ENCODE data around the gene PGS1.

The PGS1 gene

DNA sequence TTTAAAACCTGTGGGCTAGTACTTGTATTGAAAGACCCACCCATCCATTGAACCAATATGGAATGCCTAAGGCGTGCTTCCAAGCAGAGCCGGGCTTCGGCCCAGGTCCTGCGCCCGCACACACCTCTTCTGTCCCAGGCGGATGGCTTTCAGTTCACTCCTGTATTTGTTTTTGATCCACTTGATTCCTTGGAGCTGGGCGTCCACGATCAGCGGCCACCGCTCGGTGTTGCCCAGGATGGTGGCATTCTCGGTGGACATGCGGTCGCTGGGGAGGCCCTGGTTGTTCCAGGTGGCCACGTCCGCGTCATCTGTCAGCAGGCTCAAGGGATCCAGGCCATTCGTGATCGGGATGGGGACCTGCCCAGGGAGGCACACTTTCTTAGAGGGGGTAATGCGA, 75.9 kb downstream of the PGS1 start:
- no peaks in the 10 kb centered on the region for H3K36me3 ChIP-seq (replicated peaks)
- TF ChIP-seq, protein P1, sequence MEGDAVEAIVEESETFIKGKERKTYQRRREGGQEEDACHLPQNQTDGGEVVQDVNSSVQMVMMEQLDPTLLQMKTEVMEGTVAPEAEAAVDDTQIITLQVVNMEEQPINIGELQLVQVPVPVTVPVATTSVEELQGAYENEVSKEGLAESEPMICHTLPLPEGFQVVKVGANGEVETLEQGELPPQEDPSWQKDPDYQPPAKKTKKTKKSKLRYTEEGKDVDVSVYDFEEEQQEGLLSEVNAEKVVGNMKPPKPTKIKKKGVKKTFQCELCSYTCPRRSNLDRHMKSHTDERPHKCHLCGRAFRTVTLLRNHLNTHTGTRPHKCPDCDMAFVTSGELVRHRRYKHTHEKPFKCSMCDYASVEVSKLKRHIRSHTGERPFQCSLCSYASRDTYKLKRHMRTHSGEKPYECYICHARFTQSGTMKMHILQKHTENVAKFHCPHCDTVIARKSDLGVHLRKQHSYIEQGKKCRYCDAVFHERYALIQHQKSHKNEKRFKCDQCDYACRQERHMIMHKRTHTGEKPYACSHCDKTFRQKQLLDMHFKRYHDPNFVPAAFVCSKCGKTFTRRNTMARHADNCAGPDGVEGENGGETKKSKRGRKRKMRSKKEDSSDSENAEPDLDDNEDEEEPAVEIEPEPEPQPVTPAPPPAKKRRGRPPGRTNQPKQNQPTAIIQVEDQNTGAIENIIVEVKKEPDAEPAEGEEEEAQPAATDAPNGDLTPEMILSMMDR (IDR thresholded peaks at IDR 0.05; ENCODE audit: low read depth, low read length, missing control alignments) = no peak
- H3K27ac ChIP-seq = no peak overlapping the region
- no peak overlapping the region for H3K4me3 ChIP-seq (ENCODE audit: low read depth, low read length)
- in situ Hi-C loops (cut with HindIII; ENCODE audit: low pct_ligation_motif_present, low sequenced_read_pairs) = no loop called here
- no peak for DNase-seq
- H3K27me3 ChIP-seq (replicated peaks) = no peaks in the 10 kb centered on the region

DNA sequence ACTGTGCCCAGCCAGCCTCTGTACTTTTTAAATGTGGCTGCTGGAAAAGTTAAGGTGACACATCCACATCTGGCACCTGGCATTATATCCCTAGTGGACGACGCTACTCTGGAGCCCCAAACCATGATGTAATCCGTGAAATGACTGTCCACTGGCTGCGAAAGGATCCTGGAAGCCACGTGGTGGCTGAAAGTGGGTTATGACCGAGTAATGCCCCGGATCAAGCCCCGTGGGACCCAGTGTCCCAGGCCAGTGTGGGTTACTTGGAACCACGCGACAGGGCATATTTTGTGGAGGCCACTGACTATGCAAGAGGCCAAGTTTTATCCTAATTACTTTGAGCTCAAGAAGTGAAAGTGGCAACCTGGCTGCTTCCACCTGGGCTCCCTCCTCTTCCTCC, 79.6 kb downstream of the PGS1 start:
- DNase-seq = no peak
- no peak overlapping the region for H3K4me3 ChIP-seq (ENCODE audit: low read depth, low read length)
- H3K27ac ChIP-seq = no peak overlapping the region
- in situ Hi-C loops (cut with HindIII; ENCODE audit: low pct_ligation_motif_present, low sequenced_read_pairs) = no loop called here
- H3K36me3 ChIP-seq (replicated peaks) = no peaks in the 10 kb centered on the region
- TF ChIP-seq, protein P1 (IDR thresholded peaks at IDR 0.05; ENCODE audit: low read depth, low read length, missing control alignments) = no peak
- H3K27me3 ChIP-seq (replicated peaks) = no peaks in the 10 kb centered on the region

DNA sequence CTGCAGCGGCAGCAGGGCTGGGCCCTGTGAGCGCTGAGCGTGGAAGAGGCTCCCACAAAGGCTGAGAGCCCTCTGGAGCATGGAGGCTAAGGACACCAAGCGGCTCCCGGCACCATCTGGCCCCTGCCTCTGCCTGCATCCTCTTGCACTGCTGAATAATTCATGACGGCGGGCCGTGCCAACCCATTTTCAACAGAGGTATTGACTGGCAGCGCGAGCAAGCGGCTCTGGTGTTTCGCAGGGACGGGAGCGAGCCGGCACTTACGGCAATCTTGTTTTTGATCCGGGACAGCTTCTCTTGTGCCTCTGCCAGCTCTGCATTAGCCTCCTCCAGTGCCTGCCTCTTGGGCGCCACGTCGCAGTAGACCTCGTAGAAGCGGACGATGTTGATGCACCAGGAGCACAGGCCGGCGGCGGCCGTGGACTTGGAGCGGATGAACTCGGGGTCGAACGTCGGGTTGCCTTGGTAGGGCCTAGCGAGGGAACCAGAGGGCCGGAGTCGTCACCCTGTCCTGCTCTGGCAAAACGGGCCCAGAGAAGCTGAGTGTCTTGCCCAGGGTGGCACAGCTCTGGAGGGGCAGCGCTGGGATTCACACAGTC, 80.4 kb downstream of the PGS1 start:
- H3K27me3 ChIP-seq (replicated peaks) = no peaks in the 10 kb centered on the region
- H3K4me3 ChIP-seq (ENCODE audit: low read depth, low read length) = no peak overlapping the region
- H3K36me3 ChIP-seq (replicated peaks) = no peaks in the 10 kb centered on the region
- no peak overlapping the region for H3K27ac ChIP-seq
- in situ Hi-C loops (cut with HindIII; ENCODE audit: low pct_ligation_motif_present, low sequenced_read_pairs) = no loop called here
- TF ChIP-seq, protein P1 (IDR thresholded peaks at IDR 0.05; ENCODE audit: low read depth, low read length, missing control alignments) = no peak
- no peak for DNase-seq

DNA sequence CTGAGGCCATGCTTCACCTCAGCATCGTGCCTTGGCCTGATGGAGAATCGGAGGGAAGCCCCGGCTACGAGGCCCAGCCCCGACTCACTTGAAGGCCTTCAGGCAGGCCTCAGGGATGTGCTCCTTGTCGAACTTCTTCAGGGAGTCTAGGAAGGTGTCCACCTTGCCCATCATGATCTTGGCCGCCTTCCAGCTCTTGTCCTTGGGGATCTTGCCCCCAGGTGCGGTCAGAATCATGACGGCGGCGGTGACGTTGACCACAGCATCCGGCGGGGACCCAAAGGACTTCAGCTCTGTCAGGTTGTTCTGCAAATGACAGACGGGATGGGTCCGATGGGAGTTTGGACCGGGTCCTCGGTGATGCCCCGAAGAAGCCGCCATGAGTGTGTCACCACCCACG, 81.2 kb downstream of the PGS1 start:
- Histone ChIP-seq H3K36me3 (replicated peaks) (no peaks in the 10 kb centered on the region), H3K27me3 (replicated peaks) (no peaks in the 10 kb centered on the region), H3K27ac (no peak overlapping the region), H3K4me3 (ENCODE audit: low read depth, low read length) (no peak overlapping the region)
- TF ChIP-seq, protein P1 (IDR thresholded peaks at IDR 0.05; ENCODE audit: low read depth, low read length, missing control alignments) = no peak
- no peak for DNase-seq
- in situ Hi-C loops (cut with HindIII; ENCODE audit: low pct_ligation_motif_present, low sequenced_read_pairs) = no loop called here

DNA sequence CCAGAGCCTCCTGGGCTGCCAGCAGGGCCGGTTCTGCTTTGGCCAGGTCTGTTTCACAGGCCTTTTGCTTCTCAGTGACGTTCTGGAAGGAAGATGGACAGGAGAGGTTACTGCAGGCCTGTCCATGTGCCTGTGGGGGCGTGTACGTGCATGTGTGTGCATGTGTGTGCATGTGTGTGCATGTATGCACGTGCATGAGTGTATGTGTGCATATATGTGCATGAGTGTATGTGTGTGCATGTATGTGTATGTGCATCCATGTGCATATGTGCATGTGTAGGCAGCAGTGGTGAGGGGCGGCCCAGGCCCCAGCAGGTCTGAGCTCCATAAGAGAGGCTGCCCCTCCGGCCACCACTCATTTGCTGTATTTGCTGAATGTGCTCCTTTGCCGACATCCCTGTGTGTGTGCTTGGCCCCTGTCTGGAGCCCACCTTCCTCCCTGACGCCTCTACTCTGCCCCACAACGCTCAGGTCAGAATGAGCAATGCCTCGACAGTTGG, 81.8 kb downstream of the PGS1 start:
- TF ChIP-seq, protein P1 (IDR thresholded peaks at IDR 0.05; ENCODE audit: low read depth, low read length, missing control alignments) = no peak
- H3K4me3 ChIP-seq (ENCODE audit: low read depth, low read length) = no peak overlapping the region
- no peak for DNase-seq
- in situ Hi-C loops (cut with HindIII; ENCODE audit: low pct_ligation_motif_present, low sequenced_read_pairs) = no loop called here
- H3K27me3 ChIP-seq (replicated peaks) = no peaks in the 10 kb centered on the region
- H3K27ac ChIP-seq = no peak overlapping the region
- no peaks in the 10 kb centered on the region for H3K36me3 ChIP-seq (replicated peaks)

All from brain microvascular endothelial cell (primary cell).